Peyer's patch (tissue), 4 donors: ENCODE measurements around the gene IPCEF1. TPM values are rescaled to one million over a fixed set of nuclear protein-coding genes. Genes with fewer than 3 reads are reported as not detected.
A peak's percentile ranks its signal among the peaks of the same experiment; 100 is the strongest.

Source experiments
- DNase-seq, 3 donors: peaks; one replicate each; pipeline ENCODE4 v3.0.0-alpha.2; 2017 to 2019
- H3K27ac ChIP-seq, 4 donors: fragments of 200-600 bp; sonication (generic); one replicate each; pipeline ENCODE4 v1.5.1; 2016 to 2019
- H3K27me3 ChIP-seq, 2 donors: fragments of 200-600 bp; sonication (generic); one replicate each; pipeline ENCODE4 v1.5.1; 2019
- H3K36me3 ChIP-seq, 3 donors: fragments of 200-600 bp; sonication (generic); one replicate each; pipeline ENCODE4 v1.5.1; 2016 to 2019
- H3K4me1 ChIP-seq, 4 donors: fragments of 200-600 bp; sonication (generic); one replicate each; pipeline ENCODE4 v1.5.1; 2016 to 2019
- H3K4me3 ChIP-seq, 4 donors: fragments of 200-600 bp; sonication (generic); 1 replicate in 3 of 4; 2 replicates in 1 of 4; pipeline ENCODE4 v1.5.1; 2016 to 2019; ENCODE audit warnings: mild to moderate bottlenecking in 1 of 4
- H3K9me3 ChIP-seq, 4 donors: fragments of 200-600 bp; sonication (generic); one replicate each; pipeline ENCODE4 v1.5.1; 2016 to 2019; ENCODE audit warnings: mild to moderate bottlenecking in 1 of 4
- POLR2A ChIP-seq, 2 donors: fragments of 450-650 bp; IDR thresholded peaks; one replicate each; pipeline ENCODE4 v1.5.1; 2017; ENCODE audit warnings: antibody characterized with exemption in 2 of 2, mild to moderate bottlenecking in 2 of 2, moderate library complexity in 2 of 2
- total RNA-seq, 4 donors: library from RNA; depleted of rRNA; stranded (reverse); fragments of >200 nt; gene quantifications; one replicate each; pipeline ENCODE4 v1.1.0, GENCODE V29; 2016
- TF ChIP-seq, protein P1 (sequence below), 6 experiments: fragments of 450-650 bp in 4 of 6; fragments of 200-600 bp in 2 of 6; sonication (generic) in 1 of 6; IDR thresholded peaks; one replicate each; pipeline ENCODE4 v1.5.1; 2017 to 2019; ENCODE audit warnings: antibody characterized with exemption in 6 of 6, mild to moderate bottlenecking in 3 of 6, moderate library complexity in 1 of 6

Gene IPCEF1
- total RNA-seq, 4 donors from 2014 or later: 2.1 to 19.8 (median 9.4) TPM

- Histone ChIP-seq H3K27me3 (no peaks in the 10 kb centered on the region), H3K4me3 (no peak overlapping the region), H3K9me3 (no peaks in the 10 kb centered on the region), H3K27ac (no peak overlapping the region), H3K4me1 (no peaks in the 10 kb centered on the region), H3K36me3 (no peaks in the 10 kb centered on the region)
- TF ChIP-seq, protein P1, sequence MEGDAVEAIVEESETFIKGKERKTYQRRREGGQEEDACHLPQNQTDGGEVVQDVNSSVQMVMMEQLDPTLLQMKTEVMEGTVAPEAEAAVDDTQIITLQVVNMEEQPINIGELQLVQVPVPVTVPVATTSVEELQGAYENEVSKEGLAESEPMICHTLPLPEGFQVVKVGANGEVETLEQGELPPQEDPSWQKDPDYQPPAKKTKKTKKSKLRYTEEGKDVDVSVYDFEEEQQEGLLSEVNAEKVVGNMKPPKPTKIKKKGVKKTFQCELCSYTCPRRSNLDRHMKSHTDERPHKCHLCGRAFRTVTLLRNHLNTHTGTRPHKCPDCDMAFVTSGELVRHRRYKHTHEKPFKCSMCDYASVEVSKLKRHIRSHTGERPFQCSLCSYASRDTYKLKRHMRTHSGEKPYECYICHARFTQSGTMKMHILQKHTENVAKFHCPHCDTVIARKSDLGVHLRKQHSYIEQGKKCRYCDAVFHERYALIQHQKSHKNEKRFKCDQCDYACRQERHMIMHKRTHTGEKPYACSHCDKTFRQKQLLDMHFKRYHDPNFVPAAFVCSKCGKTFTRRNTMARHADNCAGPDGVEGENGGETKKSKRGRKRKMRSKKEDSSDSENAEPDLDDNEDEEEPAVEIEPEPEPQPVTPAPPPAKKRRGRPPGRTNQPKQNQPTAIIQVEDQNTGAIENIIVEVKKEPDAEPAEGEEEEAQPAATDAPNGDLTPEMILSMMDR (IDR thresholded peaks at IDR 0.05): no peak
- no peak for TF ChIP-seq POLR2A (IDR thresholded peaks at IDR 0.05)
- no peak for DNase-seq
Observed at GRCh38 chr6:154320181-154320580, 36.4 kb downstream of the IPCEF1 start.

DNA sequence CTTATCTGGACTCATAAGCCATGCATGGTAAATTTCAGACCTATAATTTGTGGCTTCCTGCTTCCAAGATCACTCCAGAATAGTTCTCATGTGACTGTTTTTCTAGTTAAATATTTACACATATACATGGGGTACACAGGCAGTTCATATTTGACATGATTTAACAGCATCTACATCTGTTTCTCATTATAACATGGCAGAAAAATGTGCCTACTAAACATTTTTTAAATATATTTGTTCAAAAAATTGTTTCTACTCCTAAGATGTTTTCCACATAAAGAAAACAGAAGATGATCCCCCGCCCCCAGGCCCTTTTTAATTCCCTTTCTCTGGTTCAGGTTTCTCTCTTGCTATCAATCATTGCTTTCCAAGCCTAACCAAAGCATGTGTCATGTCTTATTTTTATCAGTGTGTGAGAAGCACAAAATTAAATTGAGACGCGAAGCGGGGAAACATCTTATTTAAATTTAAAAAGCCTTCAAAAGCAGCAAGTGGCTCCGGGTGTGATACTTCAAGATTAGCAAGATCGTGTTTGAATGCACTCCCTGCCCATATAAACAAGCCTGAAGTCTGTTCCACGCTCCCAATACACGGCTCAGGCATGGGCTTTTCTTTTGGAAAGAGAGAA lies 37.3 kb downstream of the IPCEF1 start:
- Histone ChIP-seq H3K9me3 (no peaks in the 10 kb centered on the region), H3K4me3 (peak overlapping the region in 1 of 4 donors; percentile 8), H3K27ac (peak overlapping the region in 1 of 4 donors; percentile 20), H3K4me1 (no peaks in the 10 kb centered on the region), H3K36me3 (no peaks in the 10 kb centered on the region), H3K27me3 (no peaks in the 10 kb centered on the region)
- TF ChIP-seq POLR2A (IDR thresholded peaks at IDR 0.05): no peak
- TF ChIP-seq, protein P1 (IDR thresholded peaks at IDR 0.05): no peak
- DNase-seq: no peak

DNA sequence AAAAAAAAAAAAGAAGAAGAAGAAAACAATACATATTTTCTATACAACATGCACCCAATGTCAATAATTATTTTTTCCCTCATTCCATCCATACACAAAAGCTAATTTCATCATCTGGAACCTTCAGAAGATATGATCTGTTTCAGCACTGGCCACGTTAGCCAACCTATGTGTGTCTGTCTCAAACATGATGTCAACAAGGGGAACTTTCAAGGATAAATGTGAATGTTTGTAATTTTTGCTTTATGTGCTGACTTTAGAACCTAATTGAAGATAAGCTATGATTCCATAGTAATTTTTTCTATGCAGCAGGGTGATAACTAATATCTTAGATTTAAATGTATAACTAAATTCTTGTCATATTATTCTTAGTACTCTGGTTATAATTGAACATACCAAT lies 37.9 kb downstream of the IPCEF1 start:
- TF ChIP-seq, protein P1 (IDR thresholded peaks at IDR 0.05): no peak
- no peak for TF ChIP-seq POLR2A (IDR thresholded peaks at IDR 0.05)
- Histone ChIP-seq H3K4me3 (no peak overlapping the region), H3K36me3 (no peaks in the 10 kb centered on the region), H3K9me3 (no peaks in the 10 kb centered on the region), H3K4me1 (no peaks in the 10 kb centered on the region), H3K27me3 (no peaks in the 10 kb centered on the region), H3K27ac (no peak overlapping the region)
- no peak for DNase-seq

GRCh38 chr6:154316131-154316530 lies 40.5 kb downstream of the IPCEF1 start:
- no peaks in the 10 kb centered on the region for H3K4me1 ChIP-seq
- no peak overlapping the region for H3K27ac ChIP-seq
- no peaks in the 10 kb centered on the region for H3K9me3 ChIP-seq
- no peak overlapping the region for H3K4me3 ChIP-seq
- DNase-seq: no peak
- no peaks in the 10 kb centered on the region for H3K36me3 ChIP-seq
- no peaks in the 10 kb centered on the region for H3K27me3 ChIP-seq
- TF ChIP-seq, protein P1 (IDR thresholded peaks at IDR 0.05): no peak
- TF ChIP-seq POLR2A (IDR thresholded peaks at IDR 0.05): no peak

- Histone ChIP-seq H3K36me3 (no peaks in the 10 kb centered on the region), H3K9me3 (no peaks in the 10 kb centered on the region), H3K27me3 (no peaks in the 10 kb centered on the region), H3K4me3 (no peak overlapping the region), H3K27ac (no peak overlapping the region), H3K4me1 (no peaks in the 10 kb centered on the region)
- no peak for DNase-seq
- no peak for TF ChIP-seq POLR2A (IDR thresholded peaks at IDR 0.05)
- TF ChIP-seq, protein P1 (IDR thresholded peaks at IDR 0.05): no peak
Observed at GRCh38 chr6:154314084-154314483, 42.5 kb downstream of the IPCEF1 start.

DNA sequence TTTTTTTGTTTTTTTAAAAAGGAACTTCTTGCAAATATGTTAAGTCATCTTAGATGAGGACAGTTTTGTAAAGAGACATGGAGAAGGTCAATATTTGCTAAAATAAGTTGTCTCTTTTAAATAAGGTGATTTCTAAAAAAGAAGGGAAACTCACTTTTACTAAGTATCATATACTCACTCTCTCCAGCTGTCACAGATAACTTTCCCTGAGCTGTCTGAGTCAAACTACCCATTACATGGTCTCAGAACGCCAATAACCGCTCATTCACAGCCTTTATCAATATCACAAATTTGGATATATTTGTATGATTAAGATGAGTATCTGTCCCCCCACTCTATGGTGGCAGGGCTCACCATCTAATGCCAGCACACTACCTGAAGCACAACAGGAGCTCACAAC lies 47.6 kb downstream of the IPCEF1 start:
- TF ChIP-seq, protein P1 (IDR thresholded peaks at IDR 0.05): no peak
- TF ChIP-seq POLR2A (IDR thresholded peaks at IDR 0.05): no peak
- no peak overlapping the region for H3K27ac ChIP-seq
- H3K27me3 ChIP-seq: no peaks in the 10 kb centered on the region
- no peak for DNase-seq
- H3K9me3 ChIP-seq: no peaks in the 10 kb centered on the region
- no peaks in the 10 kb centered on the region for H3K36me3 ChIP-seq
- H3K4me1 ChIP-seq: peaks cover 0 to 4% (median 0%) of the 10 kb centered on the region in 4 donors
- no peak overlapping the region for H3K4me3 ChIP-seq
